Endothelial cell of hepatic sinusoid (primary cell): ENCODE measurements around the gene RANBP1.

ENCODE experiments used
- in situ Hi-C: cut with HindIII; loops from 2 replicates; pipeline ENCODE4 v1.10.0; 2017; ENCODE audit warnings: low sequenced_read_pairs

Gene RANBP1

GRCh38 chr22:20167643-20168322, 51.9 kb downstream of the RANBP1 start:
- in situ Hi-C loops = no loop called here

DNA sequence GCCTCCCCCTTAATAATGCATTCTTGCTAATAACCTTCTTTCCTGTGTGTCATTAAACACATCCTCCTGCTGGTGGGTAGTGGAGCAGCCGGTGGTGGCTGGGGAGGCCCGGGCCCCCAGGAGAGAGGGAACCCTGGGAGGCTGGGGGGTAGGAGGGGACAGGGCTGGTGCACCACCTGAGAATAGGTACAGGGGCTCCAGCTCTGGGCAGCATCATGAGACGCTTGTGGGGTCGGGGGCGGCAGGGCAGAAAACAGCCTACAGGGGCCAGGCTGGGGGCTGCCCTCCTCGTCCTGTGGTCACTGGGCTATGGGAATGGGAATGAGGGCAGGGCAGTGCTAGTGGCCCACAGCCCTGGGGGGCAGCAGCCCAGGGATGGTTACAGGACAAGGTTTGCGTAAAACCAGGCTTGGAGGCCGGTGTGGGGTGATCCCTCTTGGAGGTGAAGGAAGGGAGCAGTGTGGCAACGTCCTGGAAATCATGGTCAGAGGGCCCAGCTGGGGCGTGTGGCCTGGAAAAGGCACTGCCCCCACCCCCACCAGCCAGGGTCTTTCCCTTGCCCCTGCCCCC, 53.4 kb downstream of the RANBP1 start:
- in situ Hi-C loops = no loop called here

- in situ Hi-C loops = loop anchor here (5.0 kb wide), 1 partner anchor 72 kb away; no protein-coding TSS in a partner anchor
Measured at GRCh38 chr22:20170170-20170569, 54.3 kb downstream of the RANBP1 start.

DNA sequence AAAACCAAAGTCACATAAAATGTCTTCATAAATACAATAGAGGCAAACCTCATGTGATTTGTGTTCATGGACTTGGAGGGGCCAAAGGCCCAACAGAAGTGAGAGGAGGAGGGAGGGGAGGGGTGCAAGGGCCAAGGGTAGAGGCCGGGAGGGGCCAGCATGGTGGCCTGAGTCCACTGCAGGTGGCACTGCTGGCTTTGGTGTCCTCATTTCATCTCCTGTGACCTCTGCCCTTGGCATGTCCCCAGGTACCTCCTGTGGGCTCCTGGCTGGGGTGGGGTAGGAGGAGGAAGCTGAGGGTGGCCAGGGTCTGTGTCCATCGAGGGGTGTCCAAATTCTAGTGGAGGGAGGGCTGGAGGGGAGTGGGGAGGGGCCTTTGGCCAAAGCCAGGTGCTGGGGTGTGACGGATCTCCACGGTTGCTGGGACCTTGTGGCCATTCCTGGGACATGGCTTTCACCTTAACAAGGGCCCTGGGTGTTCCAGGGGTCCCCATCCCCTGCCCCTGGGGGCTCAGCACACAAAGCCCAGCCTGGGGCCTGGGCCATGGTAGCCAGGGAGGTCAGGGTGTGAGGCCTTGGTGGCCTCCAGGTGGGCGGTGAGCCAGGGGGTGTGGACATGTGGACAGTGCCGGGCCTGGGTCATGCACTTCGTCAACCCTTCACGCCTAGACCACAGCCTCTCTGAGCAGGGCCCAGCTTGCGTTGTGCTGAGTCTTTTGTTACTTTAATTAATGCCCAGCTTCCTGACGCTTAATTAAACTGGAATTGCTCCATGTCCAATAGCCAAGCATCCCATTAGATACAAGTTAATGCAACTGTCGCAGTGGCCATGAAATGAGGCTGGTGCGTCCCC, 55.6 kb downstream of the RANBP1 start:
- in situ Hi-C loops = loop anchor here (5.0 kb wide), 1 partner anchor 71 kb away; no protein-coding TSS in a partner anchor

- in situ Hi-C loops = loop anchor here (5.0 kb wide), 1 partner anchor 70 kb away; no protein-coding TSS in a partner anchor
Measured at GRCh38 chr22:20172141-20172613, 56.3 kb downstream of the RANBP1 start.

GRCh38 chr22:20173246-20173645, 57.3 kb downstream of the RANBP1 start:
- in situ Hi-C loops = loop anchor here (5.0 kb wide), 1 partner anchor 69 kb away; no protein-coding TSS in a partner anchor

- in situ Hi-C loops = loop anchor here (5.0 kb wide), 1 partner anchor 69 kb away; no protein-coding TSS in a partner anchor
Measured at GRCh38 chr22:20173772-20174171, 57.9 kb downstream of the RANBP1 start.

DNA sequence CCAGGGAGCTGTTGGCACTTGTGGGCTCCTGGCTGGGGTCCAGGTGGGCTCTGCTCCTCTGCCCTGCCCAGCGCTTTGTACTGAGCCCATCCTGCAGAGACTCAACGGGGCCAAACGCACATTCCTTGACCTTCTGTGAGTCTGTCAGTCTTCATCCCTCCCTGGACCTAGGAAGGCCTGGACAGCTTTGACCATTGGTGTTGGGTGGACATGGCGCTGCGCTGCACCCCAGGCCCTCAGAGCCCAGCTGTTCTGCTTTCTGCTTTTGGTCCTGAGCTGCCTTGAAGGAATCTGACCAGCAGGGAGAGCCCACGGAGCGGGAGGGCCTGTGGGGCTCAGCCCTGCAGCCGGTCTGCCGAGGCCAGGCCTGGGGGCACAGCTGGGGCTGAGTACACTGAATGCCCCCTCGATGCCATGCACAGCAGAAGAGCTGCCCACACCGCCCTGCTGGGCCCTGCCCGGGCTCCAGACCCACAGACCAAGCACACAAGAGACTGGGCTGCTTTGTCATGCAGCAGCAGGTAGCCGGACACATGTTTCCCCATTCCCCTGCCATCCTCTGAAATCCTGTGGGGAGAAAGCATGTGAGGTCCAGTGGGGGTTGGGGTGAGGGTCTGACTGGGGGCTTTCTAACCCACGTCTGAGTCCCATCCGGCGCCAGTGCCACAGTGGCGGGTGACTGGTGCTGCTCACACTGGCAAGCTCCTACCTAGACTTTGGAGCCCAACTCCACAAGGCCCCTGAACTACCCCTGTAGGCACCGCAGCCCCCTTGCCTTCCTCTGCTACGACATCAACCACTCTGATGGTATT, 59.1 kb downstream of the RANBP1 start:
- in situ Hi-C loops = loop anchor here (5.0 kb wide), 1 partner anchor 67 kb away; no protein-coding TSS in a partner anchor

DNA sequence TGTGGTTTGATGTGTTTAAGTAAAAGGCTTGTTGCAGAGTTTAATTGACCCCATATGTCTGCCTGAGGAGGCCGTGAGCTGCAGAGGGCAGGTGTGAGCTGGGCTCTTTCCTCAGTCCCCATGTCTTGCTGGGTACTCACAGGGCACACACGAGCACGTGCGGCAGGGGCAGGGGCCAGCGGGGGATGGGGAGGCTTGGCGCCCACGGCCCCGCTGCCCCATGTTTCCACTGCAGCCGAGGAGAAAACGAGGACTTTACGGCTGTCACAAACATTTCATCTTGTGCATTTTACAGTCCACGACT, 59.6 kb downstream of the RANBP1 start:
- in situ Hi-C loops = no loop called here

- in situ Hi-C loops = no loop called here
Measured at GRCh38 chr22:20176421-20177085, 60.6 kb downstream of the RANBP1 start.
